Measurements from ENCODE around the gene ARHGAP10.

DNA sequence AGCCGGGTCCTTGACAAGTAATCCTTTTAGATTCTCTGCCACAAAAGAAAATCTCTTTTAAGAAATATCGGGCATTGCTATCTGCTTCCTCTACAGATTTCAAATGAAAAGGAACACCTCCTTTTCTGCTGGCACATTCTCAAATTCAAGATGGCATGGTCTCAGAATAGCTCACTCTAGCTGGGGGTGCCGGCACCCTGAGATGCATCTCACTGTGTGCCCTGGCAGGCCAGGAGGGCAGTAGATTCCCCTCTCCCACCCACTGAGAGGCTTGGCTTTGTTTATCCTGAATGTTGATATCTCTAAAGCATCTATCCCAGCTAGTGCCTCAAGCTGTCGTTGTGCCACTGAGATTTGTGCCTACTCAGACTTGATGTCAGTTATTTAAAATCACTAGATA, 319.5 kb downstream of the ARHGAP10 start:
- TF ChIP-seq CTCF (IDR thresholded peaks at IDR 0.05; ENCODE audit: insufficient read depth, low read depth, low read length) (no peak), EZH2 (IDR thresholded peaks at IDR 0.05; ENCODE audit: insufficient read depth, low read length) (no peak)

Measured in astrocyte (in vitro differentiated cells and primary cell).